Sigmoid colon (tissue), 4 donors: ENCODE measurements around the gene PROSER2.

ENCODE experiments used
- CTCF ChIP-seq, 4 experiments: fragments of 450-650 bp in 3 of 4; fragments of 200-600 bp in 1 of 4; IDR thresholded peaks; one replicate each; pipeline ENCODE4 v1.5.1; 2016 to 2019; ENCODE audit warnings: antibody characterized with exemption in 4 of 4, mild to moderate bottlenecking in 3 of 4, moderate library complexity in 2 of 4
- POLR2AphosphoS5 ChIP-seq, 4 donors: sonication (generic); formaldehyde crosslinking; IDR thresholded peaks; one replicate each; pipeline ENCODE4 v1.6.1; 2017; ENCODE audit warnings: antibody characterized with exemption in 4 of 4

- no peak for TF ChIP-seq CTCF (IDR thresholded peaks at IDR 0.05)
- no peak for TF ChIP-seq POLR2AphosphoS5 (IDR thresholded peaks at IDR 0.05)
Observed at GRCh38 chr10:11870900-11871400, 47.8 kb downstream of the PROSER2 start.
